GM18505 (cell line): ENCODE measurements around the gene CORO1A.

Experiments
- ATAC-seq: cut with Tn5 transposase; IDR thresholded peaks from one replicate; pipeline ENCODE4 v1.9.1; 2021; ENCODE audit not compliant: unreplicated experiment
- POLR2A ChIP-seq: IDR thresholded peaks from 4 replicates; pipeline ENCODE4 v1.6.1; 2011; ENCODE audit warnings: borderline replicate concordance; ENCODE audit not compliant: insufficient read depth, insufficient read length; ENCODE audit errors: extremely low read depth

Gene CORO1A

DNA sequence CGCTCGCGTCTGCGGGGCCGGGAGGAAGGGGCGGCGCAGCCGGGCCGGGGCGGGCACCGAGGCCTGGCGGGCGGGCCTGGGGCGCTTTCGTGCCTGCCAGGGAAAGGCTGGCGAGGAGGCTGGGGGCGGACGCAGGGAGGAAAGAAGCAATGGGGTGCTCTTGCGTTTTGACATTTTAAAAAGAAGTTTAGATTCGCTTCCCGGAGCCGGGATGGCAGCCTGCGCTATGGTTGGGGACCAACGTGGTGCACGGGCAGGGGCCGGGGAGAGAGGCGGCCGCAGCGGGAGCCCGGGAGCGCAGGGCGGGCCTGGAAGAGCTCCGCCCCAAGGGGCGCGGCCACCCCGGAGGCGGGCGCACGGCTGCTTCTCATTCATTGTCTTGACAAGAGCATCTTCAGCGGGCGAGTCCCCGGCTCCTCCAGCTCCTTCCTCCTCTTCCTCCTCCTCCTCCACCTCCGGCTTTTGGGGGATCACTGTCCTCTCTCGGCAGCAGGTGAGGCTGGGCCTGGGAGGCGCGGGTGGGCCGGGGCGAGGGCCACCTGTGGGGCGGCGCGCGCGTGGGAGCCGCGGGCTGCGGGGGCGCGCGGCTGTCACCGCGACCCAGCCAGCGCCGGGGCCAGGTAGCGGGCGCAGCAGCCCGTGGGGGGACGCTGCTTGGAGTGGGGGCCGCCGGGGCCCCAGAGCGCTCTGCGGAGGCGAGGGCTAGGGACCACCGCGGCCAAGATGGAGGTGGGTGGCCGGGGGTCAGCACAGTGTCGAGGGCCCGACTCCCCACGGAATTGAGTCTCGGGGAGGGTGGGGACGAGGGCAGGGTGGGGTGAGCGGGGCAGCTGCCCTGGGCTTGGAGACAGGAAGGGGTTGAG, at the start of gene CORO1A:
TSS of gene CORO1A (plus strand) at position 370 of the 863 bp plus-strand sequence. CDS start 1,608 bp downstream, outside the sequence.
- TF ChIP-seq POLR2A, result peak; percentile 93
- peak; percentile 41 for ATAC-seq

DNA sequence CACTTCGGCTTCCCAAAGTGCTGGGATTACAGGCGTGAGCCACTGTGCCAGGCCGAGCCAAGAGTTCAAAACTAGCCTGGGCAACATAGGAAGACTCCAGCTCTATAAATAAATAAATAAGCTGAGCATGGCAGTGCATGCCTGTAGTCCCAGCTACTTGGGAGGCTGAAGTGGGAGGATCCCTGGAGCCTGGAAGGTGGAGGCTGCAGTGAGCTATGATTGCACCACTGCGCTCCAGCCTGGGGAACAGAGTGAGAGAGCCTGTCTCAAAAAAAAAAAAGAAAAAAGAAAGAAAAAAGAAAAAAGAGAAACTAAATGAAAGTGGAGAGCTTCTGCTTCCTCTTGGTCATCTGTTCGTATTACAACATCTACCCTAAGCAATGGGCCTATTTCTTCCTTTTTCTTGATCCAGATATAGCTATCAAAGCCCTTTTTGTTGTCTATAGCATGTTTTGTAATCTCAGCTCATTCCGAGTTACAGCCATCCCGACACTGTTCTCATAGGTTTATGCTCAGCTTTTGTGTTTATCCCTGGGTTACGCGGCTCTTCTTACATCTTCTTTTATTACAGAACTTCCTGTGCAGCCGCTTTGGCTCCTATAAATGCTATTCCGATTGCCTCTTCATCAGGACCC, 46.3 kb upstream of the CORO1A start:
- no peak for ATAC-seq
- TF ChIP-seq POLR2A, result no peak

DNA sequence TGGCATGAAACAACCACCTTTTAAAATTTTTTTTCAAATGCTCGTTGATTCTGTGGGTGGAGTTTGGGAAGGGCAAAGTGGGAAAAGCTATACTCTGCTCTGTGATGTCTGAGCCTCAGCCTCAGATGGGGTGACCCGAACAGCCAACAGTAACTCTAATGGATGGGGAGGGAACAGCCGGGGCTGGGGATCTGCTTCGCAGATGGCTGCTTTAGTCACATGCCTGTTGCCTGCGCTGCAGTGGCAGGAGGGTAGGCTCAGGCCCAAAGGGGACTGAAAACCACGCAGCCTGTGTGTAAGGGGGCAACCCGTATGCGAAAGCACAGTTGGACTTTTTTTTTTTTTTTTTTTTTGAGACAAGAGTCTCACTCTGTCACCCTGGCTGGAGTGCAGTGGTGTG, 45.5 kb upstream of the CORO1A start:
- no peak for TF ChIP-seq POLR2A
- ATAC-seq, result no peak

DNA sequence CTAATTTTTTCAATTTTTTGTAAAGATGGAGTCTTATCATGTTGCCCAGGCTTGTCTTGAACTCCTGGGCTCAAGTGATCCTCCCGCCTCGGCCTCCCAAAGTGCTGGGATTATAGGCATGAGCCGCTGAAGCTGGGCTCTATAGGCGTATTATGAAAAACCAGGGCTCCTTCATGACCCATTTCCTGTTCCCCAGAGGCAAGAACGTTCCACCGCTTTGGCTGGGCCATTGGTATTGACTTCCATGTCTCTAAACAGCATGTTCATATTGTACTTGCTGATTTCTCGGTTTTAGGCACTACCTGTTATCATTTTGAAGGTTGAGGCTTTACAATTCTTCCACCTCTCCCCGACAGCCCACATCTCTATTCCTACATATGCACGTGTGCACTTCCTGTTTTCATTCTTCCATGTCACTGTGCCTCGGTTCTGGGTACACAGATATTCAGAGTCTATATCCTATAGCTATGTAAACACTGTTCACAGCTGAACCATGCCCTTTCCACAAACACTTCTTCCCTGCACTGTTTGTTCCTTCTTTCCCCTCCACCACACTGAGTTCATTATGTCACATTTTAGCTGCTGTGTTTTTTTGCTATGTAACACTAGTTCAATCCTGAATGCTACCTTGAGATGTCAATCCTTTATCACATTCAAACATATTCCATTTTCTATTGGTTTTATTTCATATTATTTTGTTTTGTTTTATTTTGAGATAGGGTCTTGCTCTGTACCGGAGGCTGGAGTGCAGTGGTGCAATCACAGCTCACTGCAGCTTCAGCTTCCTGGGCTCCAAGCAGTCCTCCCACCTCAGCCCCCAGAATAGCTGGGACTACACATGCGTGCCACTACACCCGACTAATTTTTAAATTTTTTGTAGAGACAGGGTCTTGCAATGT, 43.6 kb upstream of the CORO1A start:
- no peak for ATAC-seq
- TF ChIP-seq POLR2A, result no peak

DNA sequence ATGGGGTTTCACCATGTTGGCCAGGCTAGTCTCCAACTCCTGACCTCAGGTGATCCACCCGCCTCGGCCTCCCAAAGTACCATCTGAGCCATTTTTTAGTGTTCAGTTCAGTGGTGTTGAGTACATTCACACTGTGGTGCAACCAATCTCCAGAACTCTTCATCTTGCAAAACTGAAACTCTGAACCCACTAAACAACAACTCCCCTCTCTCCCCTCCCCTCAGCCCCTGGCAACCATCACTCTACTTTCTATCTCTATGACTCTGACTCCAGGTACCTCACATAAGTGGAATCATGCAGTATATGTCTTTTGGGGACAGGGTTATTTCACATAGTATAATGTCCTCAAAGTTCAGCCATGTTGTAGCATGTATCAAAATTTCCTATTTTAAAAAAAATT, 41.7 kb upstream of the CORO1A start:
- TF ChIP-seq POLR2A, result no peak
- ATAC-seq, result no peak

DNA sequence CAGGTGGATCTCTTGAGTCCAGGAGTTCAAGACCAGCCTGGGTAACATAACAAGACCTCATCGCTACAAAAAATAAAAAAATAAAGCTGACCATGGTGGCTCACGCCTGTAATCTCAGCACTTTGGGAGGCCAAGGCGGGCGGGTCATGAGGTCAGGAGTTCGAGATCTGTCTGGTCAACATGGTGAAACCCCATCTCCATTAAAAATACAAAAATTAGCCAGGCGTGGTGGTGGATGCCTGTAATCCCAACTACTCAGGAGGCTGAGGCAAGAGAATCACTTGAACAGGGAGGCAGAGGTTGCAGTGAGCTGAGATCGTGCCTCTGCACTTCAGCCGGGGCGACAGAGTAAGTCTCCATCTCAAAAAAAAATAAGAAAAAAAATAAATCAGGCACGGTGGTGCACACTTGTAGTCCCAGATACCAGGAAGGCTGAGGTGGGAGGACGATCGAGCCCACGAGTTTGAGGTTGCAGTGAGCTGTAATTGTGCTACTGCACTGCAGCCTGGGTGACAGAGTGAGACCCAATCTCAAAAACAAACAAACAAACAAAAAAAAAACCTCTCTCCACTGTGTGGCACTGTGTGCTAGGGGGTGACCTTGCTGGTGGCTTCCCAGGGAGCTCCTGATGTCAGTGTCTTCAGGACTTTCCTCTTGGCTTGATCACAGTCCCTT, 40.6 kb upstream of the CORO1A start:
- no peak for ATAC-seq

DNA sequence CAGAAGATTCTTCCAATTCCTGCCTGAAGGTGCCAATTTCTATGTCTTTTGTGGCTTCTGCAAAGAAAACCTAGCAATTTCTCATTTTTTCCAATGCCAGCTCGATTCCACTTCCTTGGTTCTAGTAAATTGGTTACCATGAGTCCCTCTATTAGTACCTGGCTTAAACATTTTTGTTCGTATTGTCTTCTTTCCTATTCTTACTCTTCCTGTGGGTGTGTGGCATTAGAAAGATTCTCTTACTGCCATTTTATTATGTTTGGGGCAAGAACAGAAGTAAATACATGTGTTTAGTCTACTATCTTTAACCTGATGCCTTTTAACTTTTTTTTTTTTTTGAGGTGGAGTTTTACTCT, 40.1 kb upstream of the CORO1A start:
- TF ChIP-seq POLR2A, result no peak
- ATAC-seq, result no peak

More for the DNA sequence above, 40.6 kb upstream of the CORO1A start:
- no peak for TF ChIP-seq POLR2A

DNA sequence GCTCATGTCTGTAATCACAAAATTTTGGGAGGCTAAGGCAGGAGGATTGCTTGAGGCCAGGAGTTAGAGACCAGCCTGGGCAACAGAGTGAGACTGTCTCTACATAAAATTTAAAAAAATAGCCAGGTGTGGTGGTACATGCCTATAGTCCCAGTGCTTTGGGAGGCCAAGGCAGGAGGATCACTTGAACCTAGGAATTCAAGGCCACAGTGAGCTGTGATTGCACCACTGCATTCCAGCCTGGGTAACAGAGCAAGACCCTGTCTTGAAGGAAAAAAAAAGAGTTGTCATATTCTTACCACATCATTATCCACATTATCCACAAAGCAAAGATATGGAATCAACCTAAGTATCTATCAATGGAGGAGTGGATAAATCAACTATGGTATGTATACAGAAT, 39.4 kb upstream of the CORO1A start:
- no peak for TF ChIP-seq POLR2A
- ATAC-seq, result no peak

DNA sequence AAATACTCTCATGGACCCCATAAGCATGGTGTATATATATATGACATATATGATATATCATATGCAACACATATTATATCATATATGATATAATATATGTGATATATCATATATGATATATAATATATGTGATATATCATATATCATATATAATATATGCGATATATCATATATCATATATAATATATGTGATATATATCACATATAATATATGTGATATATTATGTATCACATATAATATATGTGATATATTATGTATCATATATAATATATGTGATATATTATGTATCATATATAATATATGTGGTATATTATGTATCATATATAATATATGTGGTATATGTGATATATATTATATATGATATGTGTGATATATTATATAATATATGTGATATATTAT, 38.5 kb upstream of the CORO1A start:
- ATAC-seq, result no peak
- TF ChIP-seq POLR2A, result no peak

DNA sequence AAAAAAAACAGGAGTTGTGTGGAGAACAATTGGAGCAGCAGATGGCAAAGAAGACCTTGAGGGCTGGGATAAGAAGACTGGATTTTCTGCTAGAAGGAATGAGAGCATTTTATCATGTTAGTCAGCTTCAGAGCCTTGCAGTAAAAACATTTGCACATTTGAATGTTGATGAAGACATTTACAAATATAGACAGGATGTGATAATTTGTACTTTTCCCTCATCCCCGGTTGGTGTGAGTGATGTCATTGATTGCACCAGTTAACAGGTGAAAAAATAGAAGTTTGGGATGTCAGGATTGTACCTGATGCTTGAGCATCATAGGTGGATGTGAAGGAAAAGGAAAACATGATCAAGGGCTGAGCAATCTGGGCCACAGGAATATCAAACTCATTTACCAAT, 37.7 kb upstream of the CORO1A start:
- no peak for ATAC-seq
- no peak for TF ChIP-seq POLR2A

DNA sequence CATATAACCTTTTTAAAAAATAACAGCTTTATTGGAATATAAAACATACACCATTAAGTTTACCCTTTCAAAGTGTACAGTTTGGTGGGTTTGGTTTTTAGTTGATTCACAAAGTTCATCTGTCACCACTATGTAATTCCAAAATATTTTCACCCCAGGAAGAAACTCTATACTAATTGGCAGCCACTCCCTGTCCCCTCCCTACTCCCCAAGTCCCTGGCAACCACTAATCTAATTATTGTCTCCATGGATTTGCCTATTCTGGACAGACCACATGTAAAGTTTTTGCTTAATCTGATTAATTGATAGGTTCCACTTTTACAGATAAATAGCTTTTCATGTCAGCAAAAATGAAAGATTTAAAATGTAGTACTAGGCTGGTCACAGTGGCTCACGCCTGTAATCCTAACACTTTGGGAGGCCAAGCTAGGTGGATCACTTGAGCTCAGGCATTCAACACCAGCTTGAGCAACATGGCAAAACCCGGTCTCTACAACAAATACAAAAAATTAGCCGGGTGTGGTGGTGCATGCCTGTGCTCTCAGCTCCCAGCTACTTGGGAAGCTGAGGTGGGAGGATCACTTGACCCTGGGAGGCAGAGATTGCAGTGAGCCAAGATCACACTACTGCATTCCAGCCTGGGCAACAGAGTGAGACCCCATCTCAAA, 35.4 kb upstream of the CORO1A start:
- TF ChIP-seq POLR2A, result no peak
- no peak for ATAC-seq

DNA sequence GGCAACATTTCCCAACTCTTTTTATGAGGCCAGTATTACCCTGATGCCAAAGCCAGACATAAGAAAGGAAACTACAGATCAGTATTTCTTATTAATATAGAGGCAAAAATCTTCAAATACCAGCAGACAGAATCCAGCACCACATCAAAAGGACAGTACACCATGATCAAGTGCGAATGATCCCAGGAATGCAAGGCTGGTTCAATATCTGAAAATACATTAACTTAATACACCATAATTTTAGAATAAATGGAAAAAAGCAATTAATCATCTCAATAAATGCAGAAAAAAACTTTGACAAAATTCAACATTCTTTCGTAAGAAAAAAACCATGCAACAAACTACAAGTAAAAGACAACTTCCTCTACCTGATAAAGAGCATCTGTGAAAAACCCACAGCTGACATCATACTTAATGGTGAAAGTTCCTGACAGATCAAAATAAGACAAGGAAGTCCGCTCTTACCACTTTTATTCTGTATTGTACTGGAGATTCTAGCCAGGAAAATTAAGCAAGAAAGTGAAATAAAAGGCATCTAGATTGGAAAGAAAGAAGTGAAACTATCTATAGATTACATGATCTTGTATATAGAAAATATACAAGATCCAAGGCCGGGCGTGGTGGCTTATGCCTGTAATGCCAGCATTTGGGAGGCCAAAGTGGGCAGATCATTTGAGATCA, 34.0 kb upstream of the CORO1A start:
- ATAC-seq, result no peak
- TF ChIP-seq POLR2A, result no peak
